ENCODE results near the gene NUDT13. TPM values are rescaled to one million over a fixed set of nuclear protein-coding genes. Genes with fewer than 3 reads are reported as not detected.

Gene NUDT13
- total RNA-seq, 1 donor from 2014 or later: 2.8 TPM

GRCh38 chr10:73156054-73156453 is 45.8 kb downstream of the NUDT13 start:
- H3K27ac ChIP-seq: no peak overlapping the region
- no peak for TF ChIP-seq CTCF (IDR thresholded peaks at IDR 0.05)
- peaks cover 86% of the 10 kb centered on the region for H3K36me3 ChIP-seq
- H3K4me1 ChIP-seq: peaks cover 7% of the 10 kb centered on the region
- intact Hi-C loops (cut with DNase I): no loop called here
- H3K4me3 ChIP-seq: no peak overlapping the region
- ATAC-seq (no peak), DNase-seq (no peak)
- no peaks in the 10 kb centered on the region for H3K9me3 ChIP-seq
- no peaks in the 10 kb centered on the region for H3K27me3 ChIP-seq (ENCODE audit: low read depth)

GRCh38 chr10:73159038-73159648 is 48.9 kb downstream of the NUDT13 start:
- Histone ChIP-seq H3K36me3 (peaks cover 86% of the 10 kb centered on the region), H3K27me3 (ENCODE audit: low read depth) (no peaks in the 10 kb centered on the region), H3K9me3 (no peaks in the 10 kb centered on the region), H3K27ac (no peak overlapping the region), H3K4me3 (no peak overlapping the region), H3K4me1 (peaks cover 25% of the 10 kb centered on the region)
- peak; percentile 75 for TF ChIP-seq CTCF (IDR thresholded peaks at IDR 0.05)
- peak in 1 of 2 donors; percentile 48 for ATAC-seq
- intact Hi-C loops (cut with DNase I): no loop called here
- DNase-seq: no peak

GRCh38 chr10:73161079-73161478 is 50.8 kb downstream of the NUDT13 start:
- no peak for TF ChIP-seq CTCF (IDR thresholded peaks at IDR 0.05)
- ATAC-seq: no peak
- Histone ChIP-seq H3K4me3 (no peak overlapping the region), H3K36me3 (peaks cover 71% of the 10 kb centered on the region), H3K27me3 (ENCODE audit: low read depth) (no peaks in the 10 kb centered on the region), H3K4me1 (peaks cover 42% of the 10 kb centered on the region), H3K27ac (no peak overlapping the region), H3K9me3 (no peaks in the 10 kb centered on the region)
- DNase-seq: no peak
- intact Hi-C loops (cut with DNase I): no loop called here

GRCh38 chr10:73161662-73162061 is 51.4 kb downstream of the NUDT13 start:
- no peak overlapping the region for H3K4me3 ChIP-seq
- H3K36me3 ChIP-seq: peaks cover 65% of the 10 kb centered on the region
- DNase-seq: no peak
- TF ChIP-seq CTCF (IDR thresholded peaks at IDR 0.05): no peak
- no peak for ATAC-seq
- H3K4me1 ChIP-seq: peaks cover 48% of the 10 kb centered on the region
- intact Hi-C loops (cut with DNase I): no loop called here
- no peak overlapping the region for H3K27ac ChIP-seq
- no peaks in the 10 kb centered on the region for H3K27me3 ChIP-seq (ENCODE audit: low read depth)
- H3K9me3 ChIP-seq: no peaks in the 10 kb centered on the region

GRCh38 chr10:73163096-73163495 is 52.8 kb downstream of the NUDT13 start:
- intact Hi-C loops (cut with DNase I): no loop called here
- no peaks in the 10 kb centered on the region for H3K9me3 ChIP-seq
- H3K27me3 ChIP-seq (ENCODE audit: low read depth): no peaks in the 10 kb centered on the region
- ATAC-seq (no peak), DNase-seq (no peak)
- H3K4me1 ChIP-seq: peaks cover 55% of the 10 kb centered on the region
- TF ChIP-seq CTCF (IDR thresholded peaks at IDR 0.05): no peak
- H3K4me3 ChIP-seq: no peak overlapping the region
- no peak overlapping the region for H3K27ac ChIP-seq
- H3K36me3 ChIP-seq: peaks cover 51% of the 10 kb centered on the region
